HG03571 (cell line): ENCODE measurements around the gene ANXA2.
"Not testable (repeated sequence)": the region's sequence is repeated elsewhere in the genome, so short reads cannot be mapped to it uniquely, and the experiment has no call there.

Experiments
- ATAC-seq: cut with Tn5 transposase; IDR thresholded peaks from one replicate; pipeline ENCODE4 v1.9.1; 2021; ENCODE audit not compliant: unreplicated experiment

The ANXA2 gene

GRCh38 chr15:60397772-60398445 lies at the start of gene ANXA2:
Gene ANXA2 (minus strand): TSS chr15:60397986. CDS start chr15:60386075, 11,911 bp downstream.
- peak; percentile 75 for ATAC-seq

DNA sequence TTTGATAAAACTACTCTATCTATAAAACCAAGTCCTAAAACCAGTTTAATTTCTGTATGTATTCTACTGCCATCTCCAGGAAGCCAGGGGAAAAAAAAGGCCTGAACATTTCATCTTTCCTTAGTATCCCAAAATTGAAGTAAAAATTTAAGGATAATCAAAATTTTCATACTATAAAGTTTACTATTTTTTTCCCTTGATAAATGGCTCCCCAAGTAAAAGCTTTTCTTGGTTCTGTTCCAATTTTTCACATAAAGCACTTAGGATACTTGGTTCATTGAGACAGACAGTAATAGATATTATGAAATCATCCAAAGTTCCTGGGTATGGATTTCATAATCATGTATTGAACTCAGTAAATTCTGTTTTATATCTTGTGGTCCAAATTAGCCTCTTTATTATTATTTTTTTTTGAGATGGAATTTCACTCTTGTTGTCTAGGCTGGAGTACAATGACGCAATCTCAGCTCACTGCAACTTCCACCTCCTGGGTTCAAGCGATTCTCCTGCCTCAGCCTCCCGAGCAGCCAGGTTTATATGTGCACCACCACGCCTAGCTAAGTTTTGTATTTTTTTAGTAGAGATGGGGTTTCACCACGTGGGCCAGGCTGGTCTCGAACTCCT lies 46.6 kb upstream of the ANXA2 start:
- no peak for ATAC-seq

- ATAC-seq: no peak
Observed at GRCh38 chr15:60442763-60443162, 45.0 kb upstream of the ANXA2 start.

- no peak for ATAC-seq
Observed at GRCh38 chr15:60442031-60442650, 44.4 kb upstream of the ANXA2 start.

DNA sequence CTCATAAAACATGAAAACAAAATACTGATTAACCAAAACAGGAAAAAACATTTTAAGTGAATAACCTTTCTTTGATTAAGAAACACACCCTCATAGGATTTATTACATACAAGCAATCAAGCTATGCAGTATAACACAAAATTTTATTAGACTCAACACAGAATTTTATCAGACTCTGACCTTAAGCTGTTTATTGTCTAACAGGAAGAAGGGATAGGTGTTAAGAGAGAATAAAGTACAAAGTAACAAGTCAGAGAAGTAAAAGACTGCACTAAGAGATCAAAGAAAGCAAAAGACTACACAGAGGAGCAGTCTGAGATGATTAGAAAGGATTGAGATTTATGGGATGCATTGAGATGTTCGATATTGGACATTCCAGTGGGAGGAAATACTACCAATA lies 43.5 kb upstream of the ANXA2 start:
- no peak for ATAC-seq

DNA sequence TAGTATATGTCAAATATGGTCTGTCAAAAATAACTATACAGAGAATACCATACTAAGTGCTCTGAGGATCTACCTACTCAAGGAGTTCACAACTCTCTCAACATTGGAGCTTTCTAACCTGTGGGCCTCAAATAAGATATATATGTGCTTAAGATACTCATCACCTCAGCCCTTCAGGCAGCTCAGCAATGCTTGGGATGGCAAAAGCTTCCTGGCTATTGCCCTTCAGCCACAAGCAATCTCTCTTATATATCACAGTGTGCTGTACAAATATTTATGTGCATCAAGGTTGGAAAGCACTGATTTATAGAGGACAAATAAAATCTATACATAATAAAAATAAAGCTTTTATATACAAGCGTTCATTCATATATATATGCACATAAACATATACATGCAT lies 40.9 kb upstream of the ANXA2 start:
- ATAC-seq: no peak

DNA sequence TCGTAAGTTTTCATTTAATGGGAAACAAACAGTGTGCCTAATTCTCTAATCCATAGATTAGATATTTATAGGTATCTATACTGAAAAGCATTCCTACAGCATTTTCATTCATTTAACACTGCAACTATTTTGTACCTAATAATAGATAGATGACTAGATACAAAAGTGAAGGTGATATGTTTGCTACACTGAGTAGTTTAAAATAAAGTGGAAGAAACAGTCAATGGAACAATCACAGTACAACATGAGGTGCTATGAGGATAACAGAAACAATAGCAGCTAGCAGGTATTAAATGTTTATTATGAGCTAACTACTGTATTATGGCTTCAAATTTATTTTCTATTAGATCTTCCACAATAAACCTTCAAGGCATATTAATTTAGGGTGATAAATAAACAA lies 31.1 kb upstream of the ANXA2 start:
- ATAC-seq: no peak

GRCh38 chr15:60426870-60427508 lies 29.2 kb upstream of the ANXA2 start:
- no peak for ATAC-seq

DNA sequence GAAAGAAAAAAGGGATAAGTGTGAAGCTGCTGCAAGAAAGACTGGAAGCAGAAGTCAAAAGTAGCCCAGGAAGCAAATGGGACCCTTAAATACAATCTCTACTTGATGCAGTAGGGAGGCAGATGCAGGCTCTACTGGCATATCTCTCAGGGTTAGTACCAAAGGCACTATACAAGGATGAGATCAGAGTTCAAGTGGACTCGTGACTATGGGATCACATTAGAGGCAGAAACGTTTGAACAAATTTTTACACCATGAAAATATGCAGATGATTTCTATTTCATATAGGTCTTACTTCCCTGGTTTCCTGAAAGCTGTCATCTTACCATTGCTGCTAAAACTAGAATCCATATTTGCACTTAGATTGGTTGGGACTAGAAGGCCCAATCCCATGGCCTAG lies 27.7 kb upstream of the ANXA2 start:
- ATAC-seq: no peak

- no peak for ATAC-seq
Observed at GRCh38 chr15:60424006-60424405, 26.2 kb upstream of the ANXA2 start.

DNA sequence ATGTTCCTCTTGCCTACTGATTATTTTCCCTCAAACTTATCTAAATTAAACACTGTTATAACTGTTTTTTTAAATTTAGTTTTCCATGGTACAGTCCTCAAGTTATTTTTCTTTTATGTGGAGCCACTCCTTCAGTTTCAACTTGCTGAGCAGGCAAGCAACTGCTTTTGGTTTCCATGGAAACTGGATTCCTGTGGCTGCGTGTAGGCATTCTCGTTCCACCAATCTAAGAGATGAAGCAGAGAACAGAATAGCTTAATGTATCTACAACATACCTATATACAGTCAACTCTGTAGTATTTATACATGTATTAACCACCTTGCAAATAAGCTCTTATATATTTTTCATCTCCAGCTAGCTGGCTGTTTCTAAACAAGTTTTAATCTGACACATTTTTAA lies 25.8 kb upstream of the ANXA2 start:
- ATAC-seq: no peak

- ATAC-seq: no peak
Observed at GRCh38 chr15:60421544-60421943, 23.8 kb upstream of the ANXA2 start.

GRCh38 chr15:60420203-60420716 lies 22.5 kb upstream of the ANXA2 start:
- ATAC-seq: no peak

DNA sequence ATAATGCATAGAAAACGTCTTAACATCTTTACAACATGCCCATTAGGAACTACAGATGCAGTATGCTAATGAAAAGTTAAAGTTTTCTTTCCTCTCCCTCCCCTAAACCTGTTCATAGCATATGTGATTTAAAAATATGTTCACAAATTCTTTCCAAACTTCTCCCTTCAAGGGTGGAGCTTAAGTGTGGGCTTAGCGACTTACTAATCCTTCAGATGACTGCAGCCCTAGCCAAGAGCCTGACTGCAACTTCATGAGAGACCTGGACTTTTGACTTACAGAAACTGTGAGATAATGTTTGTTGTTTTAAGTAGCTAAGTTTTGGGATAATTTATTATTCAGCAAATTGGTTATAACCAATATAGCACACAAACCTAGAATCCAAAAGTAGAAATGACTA lies 22.0 kb upstream of the ANXA2 start:
- ATAC-seq: no peak

GRCh38 chr15:60418096-60418495 lies 20.3 kb upstream of the ANXA2 start:
- no peak for ATAC-seq

DNA sequence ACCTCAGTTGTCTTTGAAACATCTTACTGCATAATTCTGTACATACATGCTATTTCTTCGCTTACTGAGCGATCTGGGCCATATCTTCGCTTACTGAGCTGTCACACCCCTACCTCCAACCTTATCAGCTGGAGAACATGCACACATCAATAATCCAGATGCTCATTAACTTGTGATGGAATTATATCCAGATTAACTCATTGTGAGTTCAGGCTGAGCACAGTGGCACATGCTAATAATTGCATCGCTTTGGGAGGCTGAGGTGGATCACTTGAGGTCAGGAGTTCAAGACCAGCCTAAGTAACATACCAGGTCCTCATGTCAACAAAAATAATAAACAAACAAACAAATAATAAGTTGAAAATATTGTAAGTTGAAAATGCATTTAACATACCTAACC lies 19.3 kb upstream of the ANXA2 start:
- no peak for ATAC-seq

GRCh38 chr15:60416484-60416883 lies 18.7 kb upstream of the ANXA2 start:
- ATAC-seq: no peak

- ATAC-seq: no peak
Observed at GRCh38 chr15:60414016-60414682, 16.4 kb upstream of the ANXA2 start.

- ATAC-seq: no peak
Observed at GRCh38 chr15:60413231-60413824, 15.5 kb upstream of the ANXA2 start.

DNA sequence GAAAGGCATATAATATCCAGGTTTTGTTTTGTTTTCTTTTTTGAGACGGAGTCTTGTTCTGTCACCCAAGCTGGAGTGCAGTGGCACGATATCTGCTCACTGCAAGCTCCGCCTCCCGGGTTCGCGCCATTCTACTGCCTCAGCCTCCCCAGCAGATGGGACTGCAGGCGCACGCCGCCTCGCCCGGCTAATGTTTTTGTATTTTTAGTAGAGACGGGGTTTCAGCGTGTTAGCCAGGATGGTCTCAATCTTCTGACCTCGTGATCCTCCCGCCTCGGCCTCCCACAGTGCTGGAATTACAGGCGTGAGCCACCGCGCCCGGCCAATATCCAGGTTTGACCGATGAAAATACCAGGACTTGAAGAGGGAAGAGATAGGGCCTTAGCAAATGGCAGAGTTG lies 15.0 kb upstream of the ANXA2 start:
- not testable (repeated sequence) for ATAC-seq
